Measurements from ENCODE around the gene SLX9.
A peak's percentile ranks its signal among the peaks of the same experiment; 100 is the strongest.
"Not testable (repeated sequence)": the region's sequence is repeated elsewhere in the genome, so short reads cannot be mapped to it uniquely, and the experiment has no call there.

Gene SLX9

DNA sequence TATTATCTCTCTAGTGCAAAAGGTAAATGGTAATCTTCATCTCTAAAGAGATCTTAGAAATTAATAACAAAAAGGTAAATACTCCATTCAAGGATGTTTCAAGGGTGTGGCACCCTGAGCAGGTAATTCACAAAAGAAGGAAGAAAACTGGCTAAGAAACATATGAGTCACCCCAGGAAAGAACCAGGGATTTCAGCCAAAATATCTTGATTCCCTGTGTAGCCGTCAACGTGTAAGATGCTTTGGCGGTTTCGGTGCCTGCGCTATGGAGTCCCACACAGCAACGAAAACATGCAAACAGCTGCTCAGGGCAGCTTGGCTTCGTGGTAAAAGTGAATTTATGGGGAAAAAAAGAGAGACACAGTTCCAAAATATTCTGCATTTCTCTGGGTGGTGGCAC, 22.9 kb upstream of the SLX9 start:
- no peak for DNase-seq

DNA sequence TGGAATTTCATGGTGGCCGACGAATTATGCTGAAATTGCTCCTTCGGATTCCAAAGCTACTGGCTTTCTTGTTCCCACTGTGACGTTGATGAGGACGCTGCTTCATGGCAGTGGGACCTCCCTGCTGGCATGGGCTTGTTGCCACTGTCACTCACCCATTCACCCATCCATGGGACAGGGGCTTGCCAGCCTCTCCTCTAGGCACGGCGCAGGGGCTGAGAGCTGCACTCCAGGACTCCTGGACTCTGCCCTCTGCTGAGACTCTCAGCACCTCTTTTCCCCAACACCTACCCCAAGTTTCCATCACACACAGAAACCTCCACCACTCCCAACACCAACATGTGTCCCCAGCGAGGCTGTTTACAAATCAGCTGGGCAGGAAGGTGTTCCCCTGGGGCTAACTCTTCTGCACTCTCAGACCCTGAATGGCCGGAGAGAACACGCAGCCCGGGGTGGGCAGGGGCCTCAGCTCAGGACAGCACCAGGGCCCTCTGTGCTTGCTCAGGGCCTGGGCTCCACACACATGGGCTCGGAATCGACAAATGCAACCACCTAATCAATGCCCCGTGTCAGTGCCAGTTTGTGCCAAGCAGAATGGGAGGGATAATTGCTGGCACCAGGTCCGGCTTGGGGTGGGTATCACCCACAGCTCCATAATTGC, 22.3 kb upstream of the SLX9 start:
- no peak for DNase-seq

DNA sequence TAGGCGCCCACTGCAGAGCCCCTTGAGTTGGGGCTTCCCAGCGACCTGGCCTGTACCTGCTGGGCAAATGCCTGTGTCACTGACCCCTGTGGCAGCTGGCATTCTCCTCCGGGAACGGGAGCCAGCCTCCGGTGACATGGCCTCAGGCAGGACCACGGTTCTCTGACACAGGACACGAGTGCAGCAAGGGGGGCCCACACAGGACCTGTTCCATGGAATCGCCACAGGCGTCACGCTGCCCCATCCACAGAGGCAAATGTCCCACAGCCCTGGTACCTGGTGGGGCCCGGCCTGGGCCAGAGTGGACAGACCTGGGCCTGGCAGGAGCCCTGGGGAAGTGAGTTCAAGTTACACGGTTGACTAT, 21.7 kb upstream of the SLX9 start:
- no peak for DNase-seq

DNA sequence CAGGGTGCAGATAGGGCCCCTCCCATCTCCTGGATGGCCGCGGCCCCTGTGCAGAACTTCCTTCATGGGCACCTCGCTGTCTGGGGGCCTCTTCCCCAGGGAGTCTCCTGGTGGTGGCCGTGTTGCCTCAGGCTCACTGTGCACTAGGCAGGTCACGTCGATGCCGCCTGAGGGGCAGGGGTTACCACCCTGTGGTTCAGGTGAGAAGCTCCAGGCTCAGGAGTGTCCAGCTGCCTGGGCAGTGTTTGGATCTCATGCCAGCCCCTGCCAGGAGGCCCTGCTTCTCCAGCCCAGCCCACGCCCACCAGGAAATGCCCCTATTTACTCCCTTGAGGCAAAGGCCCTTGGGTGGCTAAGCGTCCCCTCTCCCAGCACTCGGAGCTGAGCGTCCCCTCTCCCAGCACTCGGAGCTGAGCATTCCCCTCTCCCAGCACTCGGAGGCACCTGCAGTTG, 21.2 kb upstream of the SLX9 start:
- no peak for DNase-seq

DNA sequence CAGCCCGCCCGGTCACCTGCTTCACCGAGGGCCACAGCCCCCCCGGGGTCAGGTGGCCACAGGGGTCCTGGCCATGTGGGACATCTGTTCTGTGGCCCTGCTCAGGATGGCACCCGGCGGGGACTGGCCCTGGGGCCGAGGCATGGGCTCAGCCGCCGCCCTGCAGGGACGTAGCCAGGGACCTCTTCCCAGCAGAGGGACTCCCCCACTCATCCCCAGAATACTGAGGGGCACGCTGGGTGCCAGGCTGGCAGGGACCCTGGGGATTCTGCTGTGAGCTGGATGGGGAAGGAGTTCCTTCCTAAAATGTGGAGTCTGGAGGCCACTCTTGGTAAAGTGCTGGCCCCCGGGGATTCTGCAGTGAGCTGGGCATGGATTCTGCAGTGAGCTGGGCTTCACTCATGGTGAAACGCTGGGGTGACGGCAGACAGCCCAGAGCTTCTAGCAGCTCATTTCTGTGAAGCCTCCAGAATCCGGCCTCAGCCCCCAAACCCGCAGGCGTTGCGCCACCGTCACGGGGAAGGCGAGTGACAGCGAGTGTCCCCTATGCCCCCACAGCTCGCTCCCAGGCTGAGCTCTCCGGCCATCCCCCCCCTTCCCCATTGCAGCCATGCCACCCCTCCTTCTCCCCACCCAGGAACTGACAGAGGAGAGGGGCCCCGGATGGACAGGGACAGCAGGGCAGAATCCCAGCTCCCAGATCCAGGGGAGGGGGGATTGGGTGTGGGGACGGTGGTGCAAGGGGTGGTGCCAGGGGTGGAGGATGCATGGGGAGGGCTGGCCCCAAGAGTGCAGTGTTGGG, 20.5 kb upstream of the SLX9 start:
- no peak for DNase-seq

DNA sequence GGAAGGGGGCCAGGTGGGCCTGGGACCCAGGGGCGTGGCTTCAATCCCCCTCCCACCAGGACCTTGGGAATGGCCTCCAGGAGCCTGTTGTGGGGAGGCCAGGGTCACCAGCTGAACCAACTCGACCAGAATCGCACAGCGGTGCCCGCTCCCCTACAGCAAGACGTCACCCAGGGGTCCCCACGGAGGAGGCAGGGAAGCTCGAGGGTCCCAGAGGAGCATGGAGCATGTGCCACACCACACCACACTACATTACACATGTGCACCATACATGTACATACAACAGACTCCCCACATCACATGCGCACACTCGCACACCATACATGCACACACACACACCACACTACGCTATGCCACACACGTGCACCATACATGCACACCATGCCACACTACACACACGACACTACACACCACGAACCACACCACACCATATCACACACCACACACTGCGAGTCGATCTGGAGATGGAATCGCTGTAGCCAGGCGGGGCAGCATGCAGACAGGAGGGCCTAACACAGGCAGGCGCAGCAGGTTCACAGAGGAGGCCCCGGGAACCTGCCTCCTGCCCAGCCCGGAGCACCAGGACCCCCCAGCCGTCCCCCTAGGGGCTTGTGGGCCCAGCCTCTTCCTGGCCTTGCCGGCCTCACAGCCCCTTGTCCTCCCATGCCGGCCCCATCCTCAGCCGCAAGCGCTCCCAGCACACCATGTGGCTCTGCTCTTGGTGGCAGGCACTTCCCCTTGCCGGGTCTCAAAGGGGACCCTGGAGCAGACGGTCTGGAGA, 19.7 kb upstream of the SLX9 start:
- no peak for DNase-seq

DNA sequence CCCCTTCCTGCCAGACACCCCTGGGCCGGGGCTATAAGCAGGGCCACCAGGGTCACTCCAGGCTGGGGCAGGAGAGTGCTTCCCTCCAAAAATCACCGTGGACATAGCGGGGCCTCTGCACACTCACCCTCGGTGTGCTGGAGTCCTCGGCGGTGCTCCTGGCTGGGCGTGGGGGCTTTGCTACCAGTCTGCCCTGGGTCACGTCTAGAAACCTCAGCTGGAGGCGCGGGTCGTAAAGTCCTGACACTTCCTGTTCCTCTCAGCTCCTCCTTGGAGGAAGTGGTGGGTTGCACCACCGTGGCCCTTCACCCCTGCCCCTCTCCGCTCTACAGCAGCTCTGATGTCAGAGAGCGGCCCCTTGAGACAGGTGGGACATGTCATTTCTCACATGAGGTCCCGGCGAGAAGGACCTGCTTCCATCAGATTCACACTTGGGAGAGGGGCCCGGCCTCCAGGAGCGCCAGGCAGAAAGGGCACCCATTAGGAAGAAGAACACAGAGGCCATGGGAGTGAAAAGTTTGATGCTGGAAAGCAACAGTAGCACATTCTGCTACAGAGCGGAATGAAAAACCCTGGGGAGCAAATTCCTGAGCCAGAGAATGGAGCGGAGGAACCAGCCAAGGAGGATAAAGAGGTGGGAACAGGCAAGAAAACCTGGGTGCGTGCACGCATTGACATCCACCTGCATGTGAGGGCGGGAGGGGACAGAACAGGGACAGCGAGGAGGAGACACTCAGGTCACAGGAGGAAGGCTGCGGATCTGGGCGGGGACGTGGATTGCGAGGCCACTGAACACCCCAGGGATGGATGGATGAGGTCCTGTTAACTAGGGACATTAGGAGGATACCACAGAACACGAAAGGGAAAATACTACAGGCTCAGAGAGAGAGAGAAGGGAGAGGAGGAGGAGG, 18.9 kb upstream of the SLX9 start, which contains the start of gene ITGB2:
ITGB2 (minus strand) TSS at position 206 of the 911 bp plus-strand sequence. CDS start 10,117 bp downstream, outside the sequence.
- DNase-seq = peak; percentile 56

DNA sequence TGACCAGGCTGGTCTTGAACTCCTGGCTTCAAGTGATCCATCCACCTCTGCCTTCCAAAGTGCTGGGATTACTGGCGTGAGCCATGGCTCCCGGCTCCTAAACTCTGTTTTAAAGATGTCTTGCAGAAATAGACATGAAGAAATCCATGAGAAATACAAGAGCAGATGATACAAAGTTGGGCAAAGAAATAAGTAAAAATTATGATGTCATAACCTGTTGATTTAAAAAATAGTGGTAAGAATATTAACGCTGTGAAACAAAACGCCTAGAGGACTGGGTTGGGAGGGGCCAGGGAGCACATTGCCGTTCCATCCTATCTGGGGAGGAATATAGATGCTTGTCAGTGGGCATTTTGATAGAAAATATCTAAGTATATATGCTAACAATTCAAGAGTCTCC, 17.9 kb upstream of the SLX9 start:
- no peak for DNase-seq

DNA sequence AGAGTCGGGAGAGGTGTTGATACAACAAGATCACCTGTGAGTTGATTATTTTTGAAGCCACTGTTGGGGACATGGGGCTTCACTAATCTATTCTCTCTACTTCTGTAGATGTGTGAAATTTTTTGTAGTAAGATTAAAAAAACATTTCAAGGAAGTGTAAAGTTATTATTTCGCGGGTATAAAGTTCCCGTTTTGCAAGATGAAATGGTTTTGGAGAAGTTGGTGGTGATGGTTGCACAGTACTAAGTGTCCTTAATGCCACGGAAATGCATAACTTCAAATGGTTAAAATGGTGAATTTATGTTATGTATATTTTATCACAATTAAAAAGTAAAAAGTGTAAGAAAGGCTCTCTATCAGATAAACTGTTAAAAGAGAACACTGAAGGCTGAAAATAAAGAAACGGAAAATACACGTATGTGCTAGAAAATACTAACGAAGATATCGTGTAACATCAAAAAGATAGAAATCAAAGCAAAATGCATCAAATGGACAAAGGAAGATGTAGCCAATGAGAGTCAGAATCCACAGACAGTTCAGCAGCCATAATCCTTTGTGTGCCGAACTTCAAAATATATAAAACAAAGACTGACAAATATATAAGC, 16.2 kb upstream of the SLX9 start:
- DNase-seq = no peak

DNA sequence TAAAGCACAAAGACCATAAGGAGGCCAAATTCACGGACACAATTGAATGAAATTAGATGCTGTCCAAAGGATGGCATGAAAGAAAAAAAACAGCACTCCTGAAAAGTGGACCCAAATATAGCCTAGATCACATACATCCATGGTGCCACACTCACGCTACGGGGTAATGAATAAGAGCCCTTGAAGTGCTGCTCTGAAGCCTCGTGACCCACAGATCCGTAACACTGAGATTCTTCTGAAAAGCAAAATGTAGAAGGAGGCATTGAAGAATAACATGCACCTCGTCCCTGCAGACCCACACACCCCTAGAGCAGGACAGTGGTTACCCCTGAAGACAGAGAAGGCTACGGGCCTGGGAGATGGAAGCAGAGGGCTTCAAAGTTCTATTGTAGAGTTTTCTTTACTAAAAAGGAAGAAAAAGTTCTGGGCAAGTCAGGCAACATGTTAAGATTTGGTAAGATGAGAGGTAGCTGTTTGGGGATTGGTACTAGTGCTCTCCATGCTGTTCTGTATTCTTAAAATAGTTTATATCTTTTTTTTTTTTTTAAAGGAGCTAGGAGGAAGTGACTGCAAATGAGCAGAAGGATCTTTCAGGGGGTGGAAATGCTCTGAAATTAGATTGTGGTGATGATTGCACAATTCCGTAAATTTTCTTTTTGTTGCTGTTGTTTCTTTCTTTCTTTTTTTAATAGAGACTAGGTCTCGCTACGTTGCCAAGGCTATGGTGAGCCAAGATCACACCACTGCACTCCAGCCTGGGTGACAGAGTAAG, 15.0 kb upstream of the SLX9 start:
- no peak for DNase-seq

DNA sequence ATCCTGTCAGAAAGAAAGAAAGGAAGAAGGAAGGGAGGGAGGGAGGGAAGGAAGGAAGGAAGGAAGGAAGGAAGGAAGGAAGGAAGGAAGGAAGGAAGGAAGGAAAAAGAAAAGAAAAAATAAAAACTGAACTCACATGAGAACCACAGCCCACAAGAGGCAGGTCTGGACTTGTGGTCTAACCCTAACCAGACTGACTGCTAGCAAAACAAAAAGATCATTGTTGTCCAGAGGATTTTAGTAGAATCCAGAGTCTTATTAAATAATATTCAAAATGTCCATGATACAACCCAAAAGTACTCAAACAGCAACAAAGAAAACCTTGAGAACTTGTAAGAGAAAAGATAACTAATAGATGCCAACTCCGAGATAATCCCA, 14.5 kb upstream of the SLX9 start:
- DNase-seq = no peak

DNA sequence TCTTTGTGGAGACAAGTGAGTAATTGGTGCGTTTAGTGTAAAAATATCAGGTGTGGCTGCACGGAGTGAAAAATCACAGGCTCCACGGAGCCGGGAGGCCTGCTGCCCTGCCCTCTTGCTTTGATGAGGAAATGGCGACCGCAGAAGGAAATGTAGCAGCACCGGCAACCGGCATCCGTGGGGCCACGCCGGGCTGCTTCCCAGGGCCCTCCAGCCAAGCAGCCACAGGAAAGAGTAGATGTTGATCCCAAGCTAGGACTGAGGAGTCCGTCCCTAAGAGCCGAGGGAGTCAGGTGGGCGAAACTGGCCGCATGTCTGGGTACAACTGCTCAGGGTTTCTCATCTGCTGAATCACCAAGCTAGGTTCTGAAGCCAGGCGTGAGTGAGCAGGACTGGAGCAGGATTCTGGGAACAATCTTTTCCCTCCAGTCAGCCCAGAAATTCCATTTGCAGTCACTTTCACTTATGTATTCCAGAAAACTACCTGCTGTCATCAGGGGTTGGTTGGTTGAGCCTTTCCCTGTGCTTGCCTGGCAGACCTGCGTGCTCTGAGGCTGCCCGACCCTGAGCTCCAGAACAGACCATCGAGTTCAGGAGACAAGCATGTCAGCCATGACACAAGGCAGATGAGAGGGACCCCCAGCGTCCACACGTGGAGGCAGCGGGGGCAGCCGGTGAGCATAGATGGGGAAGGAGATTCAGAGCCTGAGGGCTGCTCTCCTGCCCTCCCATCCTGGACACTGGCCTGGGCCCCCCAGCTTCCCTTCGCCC, 13.3 kb upstream of the SLX9 start:
- DNase-seq = peak; percentile 40

DNA sequence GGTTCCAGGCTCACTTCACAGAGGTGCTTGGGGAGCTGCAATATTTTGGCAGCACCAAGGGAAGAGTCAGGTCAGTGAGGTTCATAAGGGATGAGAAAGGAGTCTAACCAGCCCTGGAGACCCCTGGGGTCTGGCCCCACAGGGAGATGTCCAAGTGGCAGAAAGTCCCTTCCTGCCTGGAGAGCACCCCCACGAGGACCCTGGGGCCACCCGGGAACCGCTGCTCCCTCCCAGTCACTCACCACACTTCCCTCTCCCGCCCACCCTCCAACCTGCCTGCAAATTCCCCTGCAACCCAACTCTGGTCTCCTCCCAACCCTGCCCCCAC, 12.6 kb upstream of the SLX9 start:
- no peak for DNase-seq

DNA sequence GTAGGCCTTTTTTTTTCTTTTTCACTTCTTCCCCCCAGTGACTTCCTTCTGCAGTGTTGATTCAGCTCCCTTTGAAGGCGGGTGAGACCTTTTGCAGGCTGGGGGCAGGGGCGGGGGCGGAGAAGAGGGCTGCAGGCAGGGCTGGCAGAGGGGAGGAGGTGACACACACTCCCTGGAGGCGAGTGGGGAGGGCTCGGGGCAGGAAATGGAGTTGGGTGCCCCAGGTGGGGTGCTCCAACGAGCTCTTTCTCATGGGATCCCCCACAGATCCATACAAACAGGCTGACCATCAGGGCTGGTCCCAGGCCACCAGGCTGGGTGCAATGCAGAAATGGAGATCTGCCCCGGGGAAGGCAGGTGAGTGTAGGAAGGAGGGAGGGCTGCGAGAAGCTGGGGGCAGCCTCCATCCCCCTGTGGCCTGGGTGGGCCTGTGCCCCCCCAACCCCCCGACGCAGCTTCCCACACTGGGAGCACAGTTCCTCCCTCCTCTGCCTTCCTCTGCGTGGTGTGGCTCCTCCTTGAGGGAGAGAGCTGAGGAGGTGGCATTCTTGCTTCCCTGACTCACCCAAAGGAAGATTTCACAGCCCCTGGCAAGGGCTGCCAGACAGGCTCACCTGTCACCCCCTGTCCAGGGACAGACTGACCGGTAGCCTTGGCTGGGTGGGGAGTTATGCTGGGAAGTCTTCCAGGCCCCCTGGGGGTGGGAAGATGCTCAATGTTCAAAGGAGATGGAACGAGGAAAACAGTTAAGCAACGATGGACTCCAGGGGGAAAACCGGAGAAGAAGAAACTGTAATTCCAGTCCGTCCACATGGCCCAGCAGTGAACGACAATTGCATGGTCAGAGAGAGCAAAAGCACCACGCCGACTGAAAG, 12.0 kb upstream of the SLX9 start:
- DNase-seq = peak; percentile 91

DNA sequence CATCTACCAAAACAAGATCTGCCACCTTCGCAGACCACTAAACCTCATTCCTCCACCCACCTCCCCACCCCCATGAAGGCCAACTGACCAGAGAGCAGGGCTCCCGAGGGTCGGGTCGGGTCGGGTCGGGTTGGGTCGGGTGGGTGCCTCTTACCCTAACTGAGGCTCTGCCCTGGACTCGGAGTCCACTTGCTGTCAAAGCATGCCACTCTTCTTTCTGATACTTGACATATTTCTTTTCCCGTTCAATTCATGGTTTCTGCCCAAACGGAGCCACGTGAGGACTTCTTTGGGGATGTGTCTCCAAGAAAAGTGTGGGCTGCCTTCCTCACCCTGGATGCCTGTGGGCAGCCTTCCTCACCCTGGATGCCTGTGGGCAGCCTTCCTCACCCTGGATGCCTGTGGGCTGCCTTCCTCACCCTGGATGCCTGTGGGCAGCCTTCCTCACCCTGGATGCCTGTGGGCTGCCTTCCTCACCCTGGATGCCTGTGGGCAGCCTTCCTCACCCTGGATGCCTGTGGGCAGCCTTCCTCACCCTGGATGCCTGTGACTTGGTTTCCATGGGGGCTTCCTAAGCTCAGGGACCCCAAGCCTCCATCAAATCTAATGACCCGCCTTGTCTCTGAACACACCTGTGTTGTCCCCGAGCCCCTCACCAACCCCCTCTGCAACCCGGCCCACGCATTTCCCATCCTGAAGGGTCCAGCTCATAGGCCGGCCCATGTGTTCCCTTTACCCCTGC, 11.2 kb upstream of the SLX9 start:
- not testable (repeated sequence) for DNase-seq

DNA sequence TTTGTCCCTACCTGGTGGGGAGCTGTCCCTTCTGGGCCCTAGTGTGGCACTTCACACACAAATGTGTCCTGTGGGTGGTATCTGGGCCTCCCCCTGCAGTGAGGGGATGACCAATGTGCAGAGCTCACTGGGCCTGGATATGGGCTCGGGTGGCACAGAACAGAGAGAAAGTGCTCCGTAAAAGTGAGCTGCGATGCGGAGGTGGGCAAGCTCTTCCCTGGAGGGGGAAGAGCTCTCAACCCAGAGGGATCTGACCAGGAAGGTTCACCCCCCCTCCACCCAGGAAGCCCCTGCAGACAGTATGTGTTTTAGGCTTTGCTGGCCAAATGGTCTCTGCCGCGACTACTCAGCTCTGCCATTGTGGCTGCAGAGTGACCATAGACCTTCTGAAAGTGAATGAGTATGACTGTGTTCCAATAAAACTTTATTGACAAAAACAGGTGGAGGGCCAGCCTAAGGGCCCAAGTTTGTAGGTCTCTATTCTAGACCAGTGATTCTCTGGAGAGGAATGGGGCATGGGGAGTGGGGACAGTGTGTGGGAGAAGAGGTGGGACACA, 10.5 kb upstream of the SLX9 start:
- no peak for DNase-seq

DNA sequence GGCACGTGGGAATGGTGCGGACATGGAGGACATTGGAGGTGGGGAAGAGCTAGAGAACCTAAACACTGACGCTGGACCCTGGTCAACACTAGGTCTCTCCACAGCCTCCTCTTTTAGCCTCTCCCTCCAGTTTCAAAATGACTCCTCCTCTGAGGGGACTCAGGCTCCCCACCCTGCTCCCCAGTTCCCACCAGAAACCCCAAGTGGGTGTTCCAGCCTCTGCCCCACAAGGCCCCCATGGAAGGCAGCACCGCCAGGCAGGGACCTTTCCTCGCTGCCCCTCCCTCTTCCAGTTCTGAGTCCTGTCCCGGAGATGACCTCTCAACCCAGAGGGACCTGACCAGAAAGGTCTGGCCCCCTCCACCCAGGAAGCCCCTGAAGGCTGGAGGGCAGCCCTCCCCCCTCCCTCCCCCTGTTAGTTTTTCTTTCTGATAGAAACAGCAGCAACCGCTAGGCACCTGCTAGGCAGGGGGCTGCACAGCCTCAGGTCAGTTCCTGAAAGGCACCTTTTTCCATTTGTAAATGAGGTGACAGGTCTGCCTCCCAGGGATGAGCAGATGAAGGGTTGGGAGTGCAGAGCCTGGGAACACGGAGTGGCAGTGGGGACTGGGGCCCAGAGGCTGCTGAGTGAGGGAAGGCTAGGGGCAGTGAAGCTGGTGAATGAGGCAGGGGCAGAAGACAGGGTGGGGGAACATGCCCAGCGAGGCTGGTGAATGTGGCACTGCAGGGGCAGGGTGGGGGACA, 9.9 kb upstream of the SLX9 start:
- no peak for DNase-seq

DNA sequence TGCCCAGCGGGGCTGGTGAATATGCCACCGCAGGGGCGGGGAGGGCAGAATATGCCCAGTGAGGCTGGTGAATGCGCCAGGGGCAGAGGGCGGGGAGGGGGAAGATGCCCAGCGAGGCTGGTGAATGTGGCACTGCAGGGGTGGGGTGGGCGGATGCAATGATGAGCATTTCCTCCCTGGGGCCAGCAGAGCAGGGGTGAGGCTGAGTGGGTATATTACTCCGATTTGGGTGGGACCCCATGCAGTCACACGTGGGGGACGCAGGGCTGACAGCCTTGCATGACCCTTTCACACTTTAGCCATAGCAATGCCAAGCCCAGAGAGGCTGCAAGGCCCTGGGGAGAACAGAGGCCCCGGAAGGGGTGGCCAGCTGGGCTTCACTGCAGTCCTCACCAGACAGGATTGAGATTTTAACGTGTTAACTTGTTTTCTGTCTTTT, 9.3 kb upstream of the SLX9 start:
- DNase-seq = peak; percentile 53

Measured in stimulated activated naive CD4-positive, alpha-beta T cell treated with Interleukin-2 at 50 U/mL for 16 hours (primary cell).